Measurements from ENCODE around the gene IGFBP2. TPM values are rescaled to one million over a fixed set of nuclear protein-coding genes. Genes with fewer than 3 reads are reported as not detected.

The IGFBP2 gene
- total and polyA plus RNA-seq, 7 experiments from 2014 or later, result 0.18 to 58.9 TPM; not detected in 5

GRCh38 chr2:216636551-216637450, 3.6 kb downstream of the IGFBP2 start:
- Mint-ChIP-seq H3K36me3 (peaks cover 0 to 8% (median 4%) of the 10 kb centered on the region in 5 donors), H3K4me3 (peak overlapping the region in 5 of 10 donors; percentile 11 to 65 (median 26)), H3K4me1 (peaks cover 15 to 41% (median 27%) of the 10 kb centered on the region in 7 donors), H3K9me3 (peaks cover 0 to 3% (median 0%) of the 10 kb centered on the region in 11 donors), H3K27me3 (peaks cover 53 to 65% (median 59%) of the 10 kb centered on the region in 5 donors), H3K27ac (no peak overlapping the region)
- CTCF ChIA-PET, result no interaction called here
- POLR2A ChIA-PET, result no interaction called here
- Histone ChIP-seq H3K27ac (ENCODE audit: low read depth, low read length) (no peak overlapping the region), H3K9me3 (ENCODE audit: control insufficient read depth in 2 of 3, low read length in 3 of 3) (no peaks in the 10 kb centered on the region), H3K4me1 (ENCODE audit: control insufficient read depth in 2 of 2, insufficient read depth in 2 of 2, low read length in 2 of 2) (peaks cover 0 to 11% of the 10 kb centered on the region in 2 donors), H3K36me3 (ENCODE audit: control insufficient read depth in 2 of 3, insufficient read depth in 3 of 3, low read length in 3 of 3) (no peaks in the 10 kb centered on the region), H3K27me3 (ENCODE audit: control insufficient read depth in 2 of 2, insufficient read depth in 2 of 2, low read length in 2 of 2) (no peaks in the 10 kb centered on the region), H3K4me3 (ENCODE audit: low read length) (no peak overlapping the region)
- DNase-seq, result no peak
- intact Hi-C loops (cut with micrococcal nuclease), result no loop called here
- peak; percentile 80 for ATAC-seq

GRCh38 chr2:216637472-216637871, 4.3 kb downstream of the IGFBP2 start:
- Histone ChIP-seq H3K9me3 (ENCODE audit: control insufficient read depth in 2 of 3, low read length in 3 of 3) (no peaks in the 10 kb centered on the region), H3K36me3 (ENCODE audit: control insufficient read depth in 2 of 3, insufficient read depth in 3 of 3, low read length in 3 of 3) (no peaks in the 10 kb centered on the region), H3K27ac (ENCODE audit: low read depth, low read length) (no peak overlapping the region), H3K4me3 (ENCODE audit: low read length) (no peak overlapping the region), H3K27me3 (ENCODE audit: control insufficient read depth in 2 of 2, insufficient read depth in 2 of 2, low read length in 2 of 2) (no peaks in the 10 kb centered on the region), H3K4me1 (ENCODE audit: control insufficient read depth in 2 of 2, insufficient read depth in 2 of 2, low read length in 2 of 2) (peaks cover 0 to 11% of the 10 kb centered on the region in 2 donors)
- Mint-ChIP-seq H3K4me1 (peaks cover 15 to 40% (median 25%) of the 10 kb centered on the region in 7 donors), H3K27me3 (peaks cover 46 to 60% (median 52%) of the 10 kb centered on the region in 5 donors), H3K9me3 (peaks cover 0 to 3% (median 0%) of the 10 kb centered on the region in 11 donors), H3K36me3 (peaks cover 0 to 9% (median 4%) of the 10 kb centered on the region in 5 donors), H3K4me3 (peak overlapping the region in 1 of 10 donors; percentile 26), H3K27ac (no peak overlapping the region)
- ChIA-PET CTCF (no interaction called here), POLR2A (no interaction called here)
- intact Hi-C loops (cut with micrococcal nuclease), result no loop called here
- no peak for ATAC-seq
- DNase-seq, result no peak

DNA sequence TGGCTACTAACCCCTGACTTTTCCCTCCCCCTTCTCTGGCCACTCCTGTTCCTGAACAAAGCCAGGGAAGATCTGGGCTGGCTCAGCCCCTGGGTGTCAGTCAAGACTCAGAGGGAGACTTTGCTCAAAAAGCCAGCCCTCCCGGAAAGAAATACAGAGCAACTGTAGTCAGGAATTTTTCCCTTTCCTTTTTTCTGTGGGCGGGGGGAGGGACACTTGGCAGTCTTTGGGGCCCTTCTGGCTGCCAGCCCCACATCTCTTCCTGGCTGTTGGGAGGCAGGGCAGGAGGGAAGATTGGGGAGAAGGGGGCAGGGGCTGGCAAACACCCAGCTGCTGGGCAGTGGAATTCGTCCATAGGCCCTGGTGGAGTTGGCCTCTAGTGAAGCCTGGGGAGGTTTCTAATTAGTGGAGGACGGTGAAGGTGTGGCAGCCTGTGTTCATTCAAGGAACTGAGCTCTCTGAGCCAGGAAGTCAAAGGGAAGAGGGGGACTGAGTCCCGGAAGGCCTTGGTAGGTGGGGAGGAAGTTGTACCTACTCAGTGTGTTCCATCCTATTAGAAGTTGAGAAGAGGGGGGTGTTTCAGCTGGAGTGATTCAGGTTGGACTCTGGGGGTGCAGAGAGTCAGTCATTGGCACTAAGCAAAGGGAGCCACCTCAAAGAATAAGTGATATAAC, 10.9 kb downstream of the IGFBP2 start:
- no peak overlapping the region for H3K27ac ChIP-seq (ENCODE audit: low read depth, low read length)
- H3K4me1 ChIP-seq (ENCODE audit: control insufficient read depth in 2 of 2, insufficient read depth in 2 of 2, low read length in 2 of 2), result no peaks in the 10 kb centered on the region
- ChIA-PET CTCF (no interaction called here), POLR2A (no interaction called here)
- H3K27me3 ChIP-seq (ENCODE audit: control insufficient read depth in 2 of 2, insufficient read depth in 2 of 2, low read length in 2 of 2), result no peaks in the 10 kb centered on the region
- H3K4me3 ChIP-seq (ENCODE audit: low read length), result no peak overlapping the region
- intact Hi-C loops (cut with micrococcal nuclease), result no loop called here
- H3K36me3 Mint-ChIP-seq, result peaks cover 0 to 25% (median 0%) of the 10 kb centered on the region in 5 donors
- H3K9me3 ChIP-seq (ENCODE audit: control insufficient read depth in 2 of 3, low read length in 3 of 3), result no peaks in the 10 kb centered on the region
- peaks cover 4 to 11% (median 8%) of the 10 kb centered on the region in 5 donors for H3K27me3 Mint-ChIP-seq
- no peak overlapping the region for H3K4me3 Mint-ChIP-seq
- no peaks in the 10 kb centered on the region for H3K36me3 ChIP-seq (ENCODE audit: control insufficient read depth in 2 of 3, insufficient read depth in 3 of 3, low read length in 3 of 3)
- H3K9me3 Mint-ChIP-seq, result peaks cover 0 to 3% (median 0%) of the 10 kb centered on the region in 11 donors
- DNase-seq (no peak), ATAC-seq (no peak)
- H3K27ac Mint-ChIP-seq, result peak overlapping the region in 2 of 9 donors; percentile 38 to 41
- peaks cover 0 to 11% (median 7%) of the 10 kb centered on the region in 7 donors for H3K4me1 Mint-ChIP-seq

GRCh38 chr2:216644842-216645635, 11.8 kb downstream of the IGFBP2 start:
- ChIA-PET POLR2A (no interaction called here), CTCF (interaction anchor here (1.0 kb wide), 1 partner anchor 16 kb away, joined by 3 read pairs; no protein-coding TSS in a partner anchor)
- Histone ChIP-seq H3K36me3 (ENCODE audit: control insufficient read depth in 2 of 3, insufficient read depth in 3 of 3, low read length in 3 of 3) (no peaks in the 10 kb centered on the region), H3K27me3 (ENCODE audit: control insufficient read depth in 2 of 2, insufficient read depth in 2 of 2, low read length in 2 of 2) (no peaks in the 10 kb centered on the region), H3K27ac (ENCODE audit: low read depth, low read length) (no peak overlapping the region), H3K4me3 (ENCODE audit: low read length) (no peak overlapping the region), H3K9me3 (ENCODE audit: control insufficient read depth in 2 of 3, low read length in 3 of 3) (no peaks in the 10 kb centered on the region), H3K4me1 (ENCODE audit: control insufficient read depth in 2 of 2, insufficient read depth in 2 of 2, low read length in 2 of 2) (no peaks in the 10 kb centered on the region)
- Mint-ChIP-seq H3K4me1 (peaks cover 0 to 11% (median 7%) of the 10 kb centered on the region in 7 donors), H3K4me3 (peak overlapping the region in 1 of 10 donors; percentile 11), H3K9me3 (peaks cover 0 to 3% (median 0%) of the 10 kb centered on the region in 11 donors), H3K27ac (peak overlapping the region in 1 of 9 donors; percentile 41), H3K36me3 (peaks cover 0 to 21% (median 0%) of the 10 kb centered on the region in 5 donors), H3K27me3 (peaks cover under 1 to 6% (median 4%) of the 10 kb centered on the region in 5 donors)
- intact Hi-C loops (cut with micrococcal nuclease), result no loop called here
- ATAC-seq (no peak), DNase-seq (no peak)

- Histone ChIP-seq H3K9me3 (ENCODE audit: control insufficient read depth in 2 of 3, low read length in 3 of 3) (no peaks in the 10 kb centered on the region), H3K27me3 (ENCODE audit: control insufficient read depth in 2 of 2, insufficient read depth in 2 of 2, low read length in 2 of 2) (no peaks in the 10 kb centered on the region), H3K36me3 (ENCODE audit: control insufficient read depth in 2 of 3, insufficient read depth in 3 of 3, low read length in 3 of 3) (no peaks in the 10 kb centered on the region), H3K27ac (ENCODE audit: low read depth, low read length) (no peak overlapping the region), H3K4me3 (ENCODE audit: low read length) (no peak overlapping the region), H3K4me1 (ENCODE audit: control insufficient read depth in 2 of 2, insufficient read depth in 2 of 2, low read length in 2 of 2) (no peaks in the 10 kb centered on the region)
- no peak overlapping the region for H3K27ac Mint-ChIP-seq
- ChIA-PET POLR2A (no interaction called here), CTCF (interaction anchor here (1.0 kb wide), 1 partner anchor 15 kb away, joined by 3 read pairs; no protein-coding TSS in a partner anchor)
- peaks cover 0 to 11% (median 7%) of the 10 kb centered on the region in 7 donors for H3K4me1 Mint-ChIP-seq
- H3K9me3 Mint-ChIP-seq, result peaks cover 0 to 3% (median 0%) of the 10 kb centered on the region in 11 donors
- no peak for DNase-seq
- peaks cover 0 to 4% (median 0%) of the 10 kb centered on the region in 5 donors for H3K27me3 Mint-ChIP-seq
- intact Hi-C loops (cut with micrococcal nuclease), result no loop called here
- peaks cover 0 to 19% (median 0%) of the 10 kb centered on the region in 5 donors for H3K36me3 Mint-ChIP-seq
- no peak for ATAC-seq
- no peak overlapping the region for H3K4me3 Mint-ChIP-seq
Measured at GRCh38 chr2:216645636-216645950, 12.4 kb downstream of the IGFBP2 start.

DNA sequence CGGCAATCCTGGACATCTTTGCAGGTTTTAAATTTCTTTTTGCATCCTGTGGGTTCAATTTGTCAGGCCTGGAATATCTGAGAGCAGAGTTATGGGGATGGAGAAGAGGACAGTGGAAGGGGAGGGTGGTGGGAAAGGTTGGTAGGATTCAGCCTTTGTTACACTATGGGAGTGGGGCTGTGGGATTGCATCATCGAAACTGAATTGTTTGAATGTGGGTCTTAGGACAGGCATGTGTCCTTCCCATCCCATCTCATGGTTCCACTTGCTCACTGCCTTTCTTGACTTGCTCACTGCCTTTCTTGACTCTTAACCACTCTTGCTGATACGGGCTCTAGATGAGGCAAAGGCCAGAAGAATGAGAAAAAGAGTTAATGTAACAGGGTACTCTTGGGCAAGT, 12.9 kb downstream of the IGFBP2 start:
- H3K27ac Mint-ChIP-seq, result no peak overlapping the region
- no peaks in the 10 kb centered on the region for H3K36me3 ChIP-seq (ENCODE audit: control insufficient read depth in 2 of 3, insufficient read depth in 3 of 3, low read length in 3 of 3)
- POLR2A ChIA-PET, result no interaction called here
- H3K4me1 ChIP-seq (ENCODE audit: control insufficient read depth in 2 of 2, insufficient read depth in 2 of 2, low read length in 2 of 2), result no peaks in the 10 kb centered on the region
- H3K9me3 ChIP-seq (ENCODE audit: control insufficient read depth in 2 of 3, low read length in 3 of 3), result no peaks in the 10 kb centered on the region
- H3K27me3 Mint-ChIP-seq, result peaks cover 0 to 4% (median 1%) of the 10 kb centered on the region in 5 donors
- intact Hi-C loops (cut with micrococcal nuclease), result no loop called here
- CTCF ChIA-PET, result no interaction called here
- H3K36me3 Mint-ChIP-seq, result peaks cover 0 to 17% (median 0%) of the 10 kb centered on the region in 5 donors
- peaks cover 0 to 3% (median 0%) of the 10 kb centered on the region in 11 donors for H3K9me3 Mint-ChIP-seq
- no peak for ATAC-seq
- H3K27ac ChIP-seq (ENCODE audit: low read depth, low read length), result no peak overlapping the region
- DNase-seq, result no peak
- H3K4me3 ChIP-seq (ENCODE audit: low read length), result no peak overlapping the region
- peaks cover 0 to 11% (median 7%) of the 10 kb centered on the region in 7 donors for H3K4me1 Mint-ChIP-seq
- no peak overlapping the region for H3K4me3 Mint-ChIP-seq
- H3K27me3 ChIP-seq (ENCODE audit: control insufficient read depth in 2 of 2, insufficient read depth in 2 of 2, low read length in 2 of 2), result no peaks in the 10 kb centered on the region
